Body of pancreas (tissue), 4 donors: Measurements from ENCODE around the gene RPL37. TPM values are rescaled to one million over a fixed set of nuclear protein-coding genes. Genes with fewer than 3 reads are reported as not detected.
"Not testable (repeated sequence)": the region's sequence is repeated elsewhere in the genome, so short reads cannot be mapped to it uniquely, and the experiment has no call there.

Experiments used
- ATAC-seq: fragments of 150-250 bp; one replicate; pipeline ENCODE4 v1.9.1; 2016
- DNase-seq, 4 donors: peaks; one replicate each; pipeline ENCODE4 v3.0.0-alpha.2; 2019
- H3K27ac ChIP-seq, 4 donors: fragments of 200-600 bp; sonication (generic); 1 replicate in 3 of 4; 2 replicates in 1 of 4; pipeline versions ENCODE4 v1.5.1 to v1.6.1; 2016 to 2019; ENCODE audit warnings: mild to moderate bottlenecking in 1 of 4, mixed read lengths in 1 of 4, moderate library complexity in 1 of 4
- H3K27me3 ChIP-seq, 2 donors: fragments of 200-600 bp; sonication (generic); one replicate each; pipeline ENCODE4 v1.6.0; 2016; ENCODE audit warnings: mild to moderate bottlenecking in 1 of 2
- H3K36me3 ChIP-seq, 2 donors: fragments of 200-600 bp; sonication (generic); replicated peaks in 1 of 2; 2 replicates each; pipeline ENCODE4 v1.5.1; 2016; ENCODE audit warnings: low read depth in 2 of 2; ENCODE audit not compliant: insufficient read depth in 1 of 2
- H3K4me1 ChIP-seq: fragments of 200-600 bp; sonication (generic); one replicate; pipeline ENCODE4 v1.6.0; 2016
- H3K4me3 ChIP-seq, 2 donors: fragments of 200-600 bp; sonication (generic); 1 replicate in 1 of 2; 2 replicates in 1 of 2; pipeline ENCODE4 v1.5.1; 2016 to 2019
- H3K9me3 ChIP-seq, 3 donors: fragments of 200-600 bp; sonication (generic); 1 replicate in 2 of 3; 2 replicates in 1 of 3; pipeline ENCODE4 v1.5.1; 2016
- POLR2A ChIP-seq, 3 donors: fragments of 450-650 bp; IDR thresholded peaks; one replicate each; pipeline ENCODE4 v1.6.1; 2016; ENCODE audit warnings: antibody characterized with exemption in 3 of 3, mild to moderate bottlenecking in 2 of 3
- WGBS, 2 donors: methylation state at CpG; one replicate each; pipeline ENCODE4 v1.1.5; 2017; 5-methylcytosine and 5-hydroxymethylcytosine counted together
- intact Hi-C: fragments of 100-400 bp; cut with DNase I; formaldehyde crosslinking; loops from one replicate; pipeline ENCODE4 v1.15.1; 2023
- total RNA-seq, 2 donors: library from RNA; depleted of rRNA; stranded (reverse); fragments of >200 nt; gene quantifications; one replicate each; pipeline ENCODE4 v1.1.0, GENCODE V29; 2016
- TF ChIP-seq, protein P1 (sequence below), 7 experiments: fragments of 450-650 bp in 4 of 7; fragments of 200-600 bp in 3 of 7; sonication (generic) in 3 of 7; IDR thresholded peaks; one replicate each; pipeline ENCODE4 v1.5.1; 2016 to 2019; ENCODE audit warnings: antibody characterized with exemption in 7 of 7

The RPL37 gene
- total RNA-seq, 2 donors from 2014 or later, result 126 to 256 TPM

DNA sequence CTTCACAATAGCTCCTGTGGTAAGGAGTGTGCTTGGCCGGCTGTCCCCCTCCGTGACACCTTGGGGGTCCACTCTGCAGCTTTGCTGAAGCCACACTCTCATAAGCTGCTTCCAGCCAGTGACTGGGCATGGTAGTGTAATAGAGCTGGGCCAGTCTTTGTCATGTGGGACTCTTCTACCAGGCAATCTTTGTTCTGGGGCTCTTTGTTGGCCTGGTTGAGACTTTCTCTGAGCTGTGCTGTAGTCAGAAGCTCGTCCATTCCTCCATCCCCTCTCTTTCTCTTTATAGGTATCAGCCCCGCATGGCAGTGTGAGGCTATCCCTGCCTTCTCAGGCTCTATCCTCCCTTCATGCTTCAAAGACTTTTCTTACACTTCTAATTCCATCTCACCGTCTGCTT, 31.8 kb upstream of the RPL37 start:
- Histone ChIP-seq H3K4me3 (no peak overlapping the region), H3K27ac (no peak overlapping the region), H3K36me3 (no peaks in the 10 kb centered on the region), H3K9me3 (no peaks in the 10 kb centered on the region), H3K4me1 (no peaks in the 10 kb centered on the region), H3K27me3 (no peaks in the 10 kb centered on the region)
- TF ChIP-seq, protein P1, sequence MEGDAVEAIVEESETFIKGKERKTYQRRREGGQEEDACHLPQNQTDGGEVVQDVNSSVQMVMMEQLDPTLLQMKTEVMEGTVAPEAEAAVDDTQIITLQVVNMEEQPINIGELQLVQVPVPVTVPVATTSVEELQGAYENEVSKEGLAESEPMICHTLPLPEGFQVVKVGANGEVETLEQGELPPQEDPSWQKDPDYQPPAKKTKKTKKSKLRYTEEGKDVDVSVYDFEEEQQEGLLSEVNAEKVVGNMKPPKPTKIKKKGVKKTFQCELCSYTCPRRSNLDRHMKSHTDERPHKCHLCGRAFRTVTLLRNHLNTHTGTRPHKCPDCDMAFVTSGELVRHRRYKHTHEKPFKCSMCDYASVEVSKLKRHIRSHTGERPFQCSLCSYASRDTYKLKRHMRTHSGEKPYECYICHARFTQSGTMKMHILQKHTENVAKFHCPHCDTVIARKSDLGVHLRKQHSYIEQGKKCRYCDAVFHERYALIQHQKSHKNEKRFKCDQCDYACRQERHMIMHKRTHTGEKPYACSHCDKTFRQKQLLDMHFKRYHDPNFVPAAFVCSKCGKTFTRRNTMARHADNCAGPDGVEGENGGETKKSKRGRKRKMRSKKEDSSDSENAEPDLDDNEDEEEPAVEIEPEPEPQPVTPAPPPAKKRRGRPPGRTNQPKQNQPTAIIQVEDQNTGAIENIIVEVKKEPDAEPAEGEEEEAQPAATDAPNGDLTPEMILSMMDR (IDR thresholded peaks at IDR 0.05), result no peak
- no peak for TF ChIP-seq POLR2A (IDR thresholded peaks at IDR 0.05)
- no peak for ATAC-seq
- intact Hi-C loops, result no loop called here
- WGBS, 2 donors, result 60 to 65% methylated on average over 5 of the region's 5 CpGs
- DNase-seq, result no peak

DNA sequence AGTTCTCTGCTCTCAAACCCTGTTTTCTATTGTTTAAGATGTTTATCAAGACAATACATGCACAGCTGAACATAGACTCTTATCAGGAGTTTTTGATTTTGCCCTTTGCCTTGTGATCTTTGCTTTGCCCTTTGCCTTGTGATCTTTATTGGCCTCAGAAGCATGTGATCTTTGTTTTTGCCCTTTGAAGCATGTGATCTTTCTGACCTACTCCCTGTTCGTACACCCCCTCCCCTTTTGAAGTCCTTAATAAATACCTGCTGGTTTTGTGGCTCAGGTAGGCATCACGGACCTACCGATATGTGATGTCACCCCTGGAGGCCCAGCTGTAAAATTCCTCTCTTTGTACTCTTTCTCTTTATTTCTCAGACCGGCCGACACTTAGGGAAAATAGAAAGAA, 30.0 kb upstream of the RPL37 start:
- H3K27ac ChIP-seq, DNase-seq, H3K4me1 ChIP-seq, H3K36me3 ChIP-seq, H3K27me3 ChIP-seq, intact Hi-C loops, H3K9me3 ChIP-seq, ATAC-seq, H3K4me3 ChIP-seq: not testable (repeated sequence)
- 76 to 85% methylated on average over 5 of the region's 5 CpGs for WGBS, 2 donors

DNA sequence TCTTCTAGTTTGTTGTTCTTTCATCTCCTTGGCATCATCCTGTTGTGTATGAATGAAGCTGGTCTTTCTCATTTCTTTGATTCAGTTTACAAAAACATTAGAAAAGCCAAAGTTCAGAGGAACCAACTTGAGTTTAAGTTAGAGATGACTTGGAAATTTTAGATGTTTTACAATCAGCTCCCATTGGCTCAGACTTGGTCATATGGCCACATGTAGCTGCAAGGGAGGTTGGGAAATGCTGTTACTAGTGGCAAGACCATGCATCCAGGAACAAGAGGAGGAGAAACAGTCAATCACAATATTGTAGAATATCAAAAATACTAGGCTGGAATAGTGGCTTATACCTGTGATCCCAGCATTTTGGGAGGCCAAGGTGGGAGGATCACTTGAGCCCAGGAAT, 25.7 kb upstream of the RPL37 start:
- Histone ChIP-seq H3K4me3 (no peak overlapping the region), H3K27ac (no peak overlapping the region), H3K9me3 (no peaks in the 10 kb centered on the region), H3K36me3 (no peaks in the 10 kb centered on the region), H3K27me3 (no peaks in the 10 kb centered on the region), H3K4me1 (no peaks in the 10 kb centered on the region)
- intact Hi-C loops, result no loop called here
- no peak for TF ChIP-seq POLR2A (IDR thresholded peaks at IDR 0.05)
- TF ChIP-seq, protein P1 (IDR thresholded peaks at IDR 0.05), result no peak
- ATAC-seq, result no peak
- DNase-seq, result no peak

DNA sequence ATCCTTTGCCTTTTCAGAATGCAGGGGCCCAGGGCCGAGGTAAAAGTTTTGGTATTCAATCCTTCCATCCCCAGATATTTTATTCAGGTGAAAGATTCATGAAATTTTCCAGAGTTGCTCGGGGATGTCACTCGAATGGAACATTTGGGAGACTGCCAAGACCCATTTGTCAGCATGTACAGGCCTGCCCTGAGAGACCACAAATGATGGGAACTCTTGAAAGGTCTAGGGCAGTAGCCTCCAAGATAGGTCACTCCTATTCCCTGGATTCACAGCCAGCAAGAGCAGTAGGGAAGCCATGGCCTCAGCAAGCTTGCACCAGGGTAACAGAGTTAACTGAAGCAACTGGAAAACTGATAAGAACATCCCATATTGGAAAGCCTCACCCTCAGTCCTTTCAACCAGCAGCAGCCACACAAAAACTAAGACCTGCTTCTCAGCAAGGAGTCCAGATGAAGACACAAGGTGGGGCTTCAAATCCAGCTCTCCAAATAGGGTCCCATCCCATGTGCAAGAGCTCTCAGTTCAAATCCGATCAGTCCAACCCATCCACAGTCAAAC, 18.7 kb upstream of the RPL37 start:
- 67% methylated on average over 4 of the region's 4 CpGs for WGBS, 2 donors
- no peak for ATAC-seq

DNA sequence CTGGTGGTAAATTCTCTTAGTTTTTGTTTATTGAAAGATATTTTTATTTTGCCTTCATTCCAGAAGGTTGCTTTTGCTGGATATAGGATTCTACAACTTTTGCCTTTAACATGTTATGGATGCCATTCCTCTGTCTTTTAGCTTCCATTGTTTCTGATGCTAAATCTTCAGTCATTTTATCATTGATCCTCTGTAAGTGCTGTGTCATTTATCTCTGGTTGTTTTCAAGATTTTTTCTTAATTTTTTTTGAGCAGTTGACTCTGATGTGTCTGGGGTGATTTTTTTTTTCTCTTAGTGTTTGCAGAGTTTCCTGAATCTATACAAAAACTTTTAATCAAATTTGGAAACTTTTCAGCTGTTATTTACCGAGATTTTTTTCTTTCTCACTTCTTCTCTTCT, 12.5 kb upstream of the RPL37 start:
- no peak for TF ChIP-seq POLR2A (IDR thresholded peaks at IDR 0.05)
- TF ChIP-seq, protein P1 (IDR thresholded peaks at IDR 0.05), result no peak
- Histone ChIP-seq H3K9me3 (no peaks in the 10 kb centered on the region), H3K27me3 (no peaks in the 10 kb centered on the region), H3K4me3 (no peak overlapping the region), H3K36me3 (no peaks in the 10 kb centered on the region), H3K27ac (no peak overlapping the region), H3K4me1 (peaks cover 3% of the 10 kb centered on the region)
- no peak for ATAC-seq
- no peak for DNase-seq
- intact Hi-C loops, result no loop called here
- 67 to 68% methylated on average over 1 of the region's 1 CpG for WGBS, 2 donors

More for the DNA sequence above, 18.7 kb upstream of the RPL37 start:
- Histone ChIP-seq H3K27me3 (no peaks in the 10 kb centered on the region), H3K27ac (no peak overlapping the region), H3K4me1 (no peaks in the 10 kb centered on the region), H3K36me3 (no peaks in the 10 kb centered on the region), H3K4me3 (no peak overlapping the region), H3K9me3 (no peaks in the 10 kb centered on the region)
- TF ChIP-seq, protein P1 (IDR thresholded peaks at IDR 0.05), result no peak
- no peak for TF ChIP-seq POLR2A (IDR thresholded peaks at IDR 0.05)
- intact Hi-C loops, result no loop called here
- no peak for DNase-seq
